Prostate gland (tissue), 2 donors: ENCODE results near the gene PSMC2. TPM values are rescaled to one million over a fixed set of nuclear protein-coding genes. Genes with fewer than 3 reads are reported as not detected.
A peak's percentile ranks its signal among the peaks of the same experiment; 100 is the strongest.

Experiments
- DNase-seq: peaks from one replicate; pipeline ENCODE4 v3.0.0-alpha.2; 2019; ENCODE audit warnings: low spot score
- H3K27ac ChIP-seq, 2 donors: fragments of 200-600 bp; sonication (generic); 2 replicates each; pipeline ENCODE4 v1.5.1; 2017 to 2019
- H3K27me3 ChIP-seq: fragments of 200-600 bp; sonication (generic); replicated peaks from 2 replicates; pipeline ENCODE4 v1.5.1; 2019; ENCODE audit not compliant: insufficient read depth
- H3K36me3 ChIP-seq, 2 donors: fragments of 200-600 bp; sonication (generic); 1 replicate in 1 of 2; 2 replicates in 1 of 2; pipeline versions ENCODE4 v1.5.1 to v1.8.1; 2017 to 2019
- H3K4me1 ChIP-seq: fragments of 200-600 bp; sonication (generic); replicated peaks from 2 replicates; pipeline ENCODE4 v1.5.1; 2019
- H3K4me3 ChIP-seq, 2 donors: fragments of 200-600 bp; sonication (generic); 2 replicates each; pipeline ENCODE4 v1.5.1; 2017 to 2019
- H3K9me3 ChIP-seq: fragments of 200-600 bp; sonication (generic); 2 replicates; pipeline ENCODE4 v1.5.1; 2017
- POLR2A ChIP-seq: fragments of 450-650 bp; IDR thresholded peaks from one replicate; pipeline ENCODE4 v1.6.1; 2016; ENCODE audit warnings: antibody characterized with exemption, mild to moderate bottlenecking
- POLR2AphosphoS5 ChIP-seq: sonication (generic); formaldehyde crosslinking; IDR thresholded peaks from one replicate; pipeline ENCODE4 v1.6.1; 2017; ENCODE audit warnings: antibody characterized with exemption
- WGBS: methylation state at CpG from one replicate; pipeline ENCODE4 v1.1.5; 2018; 5-methylcytosine and 5-hydroxymethylcytosine counted together
- intact Hi-C: fragments of 100-400 bp; cut with DNase I; formaldehyde crosslinking; loops from one replicate; pipeline ENCODE4 v1.14.2; 2022
- total RNA-seq, 2 donors: library from RNA; depleted of rRNA; stranded (reverse); fragments of >200 nt; gene quantifications; one replicate each; pipeline ENCODE4 v1.1.0, GENCODE V29; 2016
- TF ChIP-seq, protein P1 (sequence below), 4 experiments: fragments of 200-600 bp in 2 of 4; fragments of 450-650 bp in 2 of 4; sonication (generic) in 2 of 4; IDR thresholded peaks; 1 replicate in 3 of 4; 2 replicates in 1 of 4; pipeline ENCODE4 v1.5.1; 2016 to 2019; ENCODE audit warnings: antibody characterized with exemption in 4 of 4, mild to moderate bottlenecking in 2 of 4, moderate library complexity in 2 of 4

The PSMC2 gene
- total RNA-seq, 2 donors from 2014 or later, result 62.0 to 102 TPM

DNA sequence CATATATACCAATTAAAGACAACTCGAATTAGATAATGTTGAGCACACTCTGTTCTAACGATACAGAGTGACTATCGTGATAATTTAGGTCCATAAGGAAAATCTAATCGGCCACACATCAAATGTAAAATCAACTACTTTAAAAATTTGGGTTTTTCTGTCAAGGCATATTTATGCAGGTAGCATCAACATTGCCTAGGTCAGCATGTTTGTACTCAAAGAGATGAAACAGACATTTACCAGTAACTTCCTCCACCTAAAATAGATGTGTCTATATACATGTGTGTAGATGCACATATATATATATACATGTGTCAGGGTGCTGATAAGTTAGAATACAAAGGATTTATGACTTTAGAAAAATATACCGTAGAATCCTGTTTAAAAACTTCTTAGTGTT lies 22.0 kb downstream of the PSMC2 start:
- Histone ChIP-seq H3K4me1 (no peaks in the 10 kb centered on the region), H3K4me3 (no peak overlapping the region), H3K27me3 (no peaks in the 10 kb centered on the region), H3K9me3 (no peaks in the 10 kb centered on the region), H3K36me3 (peaks cover 7 to 13% of the 10 kb centered on the region in 2 donors), H3K27ac (no peak overlapping the region)
- TF ChIP-seq POLR2A (no peak), POLR2AphosphoS5 (no peak)
- TF ChIP-seq, protein P1, sequence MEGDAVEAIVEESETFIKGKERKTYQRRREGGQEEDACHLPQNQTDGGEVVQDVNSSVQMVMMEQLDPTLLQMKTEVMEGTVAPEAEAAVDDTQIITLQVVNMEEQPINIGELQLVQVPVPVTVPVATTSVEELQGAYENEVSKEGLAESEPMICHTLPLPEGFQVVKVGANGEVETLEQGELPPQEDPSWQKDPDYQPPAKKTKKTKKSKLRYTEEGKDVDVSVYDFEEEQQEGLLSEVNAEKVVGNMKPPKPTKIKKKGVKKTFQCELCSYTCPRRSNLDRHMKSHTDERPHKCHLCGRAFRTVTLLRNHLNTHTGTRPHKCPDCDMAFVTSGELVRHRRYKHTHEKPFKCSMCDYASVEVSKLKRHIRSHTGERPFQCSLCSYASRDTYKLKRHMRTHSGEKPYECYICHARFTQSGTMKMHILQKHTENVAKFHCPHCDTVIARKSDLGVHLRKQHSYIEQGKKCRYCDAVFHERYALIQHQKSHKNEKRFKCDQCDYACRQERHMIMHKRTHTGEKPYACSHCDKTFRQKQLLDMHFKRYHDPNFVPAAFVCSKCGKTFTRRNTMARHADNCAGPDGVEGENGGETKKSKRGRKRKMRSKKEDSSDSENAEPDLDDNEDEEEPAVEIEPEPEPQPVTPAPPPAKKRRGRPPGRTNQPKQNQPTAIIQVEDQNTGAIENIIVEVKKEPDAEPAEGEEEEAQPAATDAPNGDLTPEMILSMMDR (IDR thresholded peaks at IDR 0.05), result no peak
- intact Hi-C loops, result no loop called here
- WGBS, result 95% methylated on average over 5 of the region's 5 CpGs
- DNase-seq, result no peak

DNA sequence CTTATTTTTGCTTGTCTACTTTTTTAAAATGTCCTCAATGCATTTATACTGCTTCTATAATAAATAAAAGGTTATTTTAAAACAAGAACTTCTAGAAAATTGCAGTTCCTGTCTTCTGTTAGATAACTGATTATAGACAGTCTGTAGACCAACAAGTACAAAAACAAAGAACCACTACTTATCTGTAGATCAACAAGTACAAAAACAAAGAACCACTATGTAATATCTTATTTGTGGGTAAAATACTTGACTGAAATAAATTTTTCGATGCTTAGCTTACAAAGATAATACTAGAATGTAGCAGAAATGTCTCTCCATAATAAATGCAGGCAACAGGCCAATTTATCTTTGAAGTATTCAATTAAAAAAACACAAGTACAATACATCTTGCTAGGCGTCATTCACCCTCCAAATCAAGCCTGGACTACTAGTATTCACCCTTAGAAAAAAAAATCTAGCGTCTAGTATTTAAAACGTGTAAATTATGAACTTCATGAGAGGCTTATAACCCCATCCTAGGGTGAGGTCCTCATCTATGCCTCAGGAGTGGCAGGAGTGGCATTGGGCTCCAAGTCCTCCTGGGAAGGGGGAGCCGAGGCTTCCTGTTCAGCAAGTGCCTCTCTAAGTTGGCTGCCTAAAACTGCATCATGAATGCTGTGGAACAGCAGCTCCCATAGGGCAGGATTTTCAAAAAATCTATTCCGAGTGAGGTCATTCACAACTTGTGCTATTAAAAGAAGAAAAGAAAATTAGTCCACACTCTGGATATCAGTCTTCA lies 26.6 kb downstream of the PSMC2 start:
- H3K9me3 ChIP-seq, result no peaks in the 10 kb centered on the region
- H3K4me3 ChIP-seq, result no peak overlapping the region
- WGBS, result 51% methylated on average over 6 of the region's 6 CpGs
- no peak for DNase-seq
- intact Hi-C loops, result no loop called here
- peak overlapping the region in 1 of 2 donors; percentile 20 for H3K27ac ChIP-seq
- no peaks in the 10 kb centered on the region for H3K27me3 ChIP-seq
- TF ChIP-seq POLR2AphosphoS5 (no peak), POLR2A (no peak)
- TF ChIP-seq, protein P1 (IDR thresholded peaks at IDR 0.05), result no peak
- no peaks in the 10 kb centered on the region for H3K4me1 ChIP-seq
- no peaks in the 10 kb centered on the region for H3K36me3 ChIP-seq

DNA sequence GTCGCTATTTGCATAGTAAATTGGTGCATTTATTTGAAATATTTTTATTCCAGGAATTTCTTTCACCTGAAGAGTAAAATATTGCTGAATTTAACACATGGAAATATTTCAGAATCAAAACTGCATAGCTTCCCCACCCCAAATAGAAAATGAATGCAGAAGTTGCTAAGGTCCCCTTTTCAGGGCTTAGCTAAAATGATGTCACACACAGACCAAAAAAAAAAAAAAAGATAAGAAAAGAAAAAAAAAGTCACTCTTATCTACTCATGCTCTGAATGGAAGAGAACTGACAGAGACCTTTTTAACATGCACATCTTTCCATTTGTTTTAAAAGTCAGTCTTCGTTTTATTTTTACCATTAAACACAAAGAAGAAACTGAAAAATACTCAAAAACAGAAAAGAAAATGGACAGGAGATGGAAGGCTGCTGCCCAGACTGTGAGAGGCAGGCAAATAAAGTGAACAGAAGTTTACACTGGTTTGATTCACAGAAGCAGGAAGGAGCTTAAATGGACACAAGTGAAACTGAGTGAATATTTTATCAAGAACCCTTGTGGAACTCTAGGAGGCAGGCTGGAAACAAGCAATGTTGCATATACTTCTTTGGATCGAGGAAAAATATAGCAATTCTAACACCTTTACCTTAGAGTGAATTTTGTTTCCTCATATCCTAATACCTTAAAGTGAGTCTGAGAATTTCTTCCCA lies 32.0 kb downstream of the PSMC2 start:
- intact Hi-C loops, result no loop called here
- Histone ChIP-seq H3K4me1 (no peaks in the 10 kb centered on the region), H3K9me3 (no peaks in the 10 kb centered on the region), H3K27ac (no peak overlapping the region), H3K27me3 (no peaks in the 10 kb centered on the region), H3K36me3 (no peaks in the 10 kb centered on the region), H3K4me3 (no peak overlapping the region)
- no peak for TF ChIP-seq POLR2AphosphoS5
- TF ChIP-seq, protein P1 (IDR thresholded peaks at IDR 0.05), result no peak
- TF ChIP-seq POLR2A, result no peak
- no peak for DNase-seq
- 73% methylated on average over 3 of the region's 3 CpGs for WGBS

DNA sequence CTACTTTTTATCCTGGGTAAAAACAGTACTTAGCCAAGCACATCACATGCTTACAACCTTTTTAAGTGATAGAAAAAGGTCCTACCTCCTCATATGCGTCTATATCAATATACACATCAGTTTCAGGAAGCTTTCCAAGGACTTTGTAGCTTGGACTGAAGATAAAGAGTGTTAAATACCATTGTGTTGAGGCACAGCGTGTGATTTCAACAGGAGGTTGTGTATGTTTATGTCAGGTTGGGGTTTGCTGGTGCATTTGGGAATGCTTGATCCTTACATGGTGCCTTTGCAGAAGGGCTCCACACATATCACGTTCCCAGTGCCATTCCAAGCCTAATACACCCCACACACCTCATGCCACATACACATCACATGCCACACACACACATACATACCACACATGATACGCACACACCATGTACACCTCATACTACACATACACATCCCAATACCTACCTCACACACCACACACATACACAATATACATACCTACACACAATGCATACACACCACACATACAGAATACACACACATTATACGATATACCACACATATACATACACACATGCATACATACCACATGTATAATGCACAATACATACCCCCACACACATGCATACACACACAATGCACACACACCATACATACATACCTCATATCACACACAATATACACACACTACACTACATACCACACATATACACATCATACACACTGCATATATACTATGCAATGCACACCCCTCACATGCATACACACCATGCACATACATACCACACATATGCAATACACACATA lies 33.1 kb downstream of the PSMC2 start:
- WGBS, result 66% methylated on average over 5 of the region's 5 CpGs

More for the DNA sequence above, 33.1 kb downstream of the PSMC2 start:
- no peak overlapping the region for H3K4me3 ChIP-seq
- no peaks in the 10 kb centered on the region for H3K36me3 ChIP-seq
- intact Hi-C loops, result no loop called here
- no peak overlapping the region for H3K27ac ChIP-seq
- H3K4me1 ChIP-seq, result no peaks in the 10 kb centered on the region
- DNase-seq, result no peak
- H3K27me3 ChIP-seq, result no peaks in the 10 kb centered on the region
- TF ChIP-seq POLR2A (no peak), POLR2AphosphoS5 (no peak)
- TF ChIP-seq, protein P1 (IDR thresholded peaks at IDR 0.05), result no peak
- H3K9me3 ChIP-seq, result no peaks in the 10 kb centered on the region
